HL-60 (cell line): Measurements from ENCODE around the gene SFTPB.

Source experiments
- POLR2AphosphoS5 ChIP-seq: IDR thresholded peaks from 2 replicates; pipeline ENCODE4 v1.6.1; 2012; ENCODE audit warnings: low read depth
- TF ChIP-seq, protein P1 (sequence below): IDR thresholded peaks from one replicate; pipeline ENCODE4 v1.5.1; 2011; ENCODE audit warnings: low read length, control low read depth, inconsistent platforms; ENCODE audit not compliant: insufficient read depth

DNA sequence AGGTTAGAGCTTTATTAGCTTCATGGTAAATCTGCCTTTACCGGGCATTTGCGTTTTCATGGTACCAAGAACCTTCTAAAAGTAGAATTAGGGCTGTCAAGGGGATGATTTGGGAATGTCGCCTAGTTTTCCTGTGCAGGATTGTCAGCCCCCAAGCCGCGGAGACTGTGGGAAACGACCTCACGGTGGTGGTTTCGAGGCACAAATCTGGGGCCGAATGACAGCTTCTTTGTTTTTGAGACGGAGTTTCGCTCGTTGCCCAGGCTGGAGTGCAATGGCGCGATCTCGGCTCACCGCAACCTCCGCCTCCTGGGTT lies 52.6 kb downstream of the SFTPB start:
- TF ChIP-seq, protein P1, sequence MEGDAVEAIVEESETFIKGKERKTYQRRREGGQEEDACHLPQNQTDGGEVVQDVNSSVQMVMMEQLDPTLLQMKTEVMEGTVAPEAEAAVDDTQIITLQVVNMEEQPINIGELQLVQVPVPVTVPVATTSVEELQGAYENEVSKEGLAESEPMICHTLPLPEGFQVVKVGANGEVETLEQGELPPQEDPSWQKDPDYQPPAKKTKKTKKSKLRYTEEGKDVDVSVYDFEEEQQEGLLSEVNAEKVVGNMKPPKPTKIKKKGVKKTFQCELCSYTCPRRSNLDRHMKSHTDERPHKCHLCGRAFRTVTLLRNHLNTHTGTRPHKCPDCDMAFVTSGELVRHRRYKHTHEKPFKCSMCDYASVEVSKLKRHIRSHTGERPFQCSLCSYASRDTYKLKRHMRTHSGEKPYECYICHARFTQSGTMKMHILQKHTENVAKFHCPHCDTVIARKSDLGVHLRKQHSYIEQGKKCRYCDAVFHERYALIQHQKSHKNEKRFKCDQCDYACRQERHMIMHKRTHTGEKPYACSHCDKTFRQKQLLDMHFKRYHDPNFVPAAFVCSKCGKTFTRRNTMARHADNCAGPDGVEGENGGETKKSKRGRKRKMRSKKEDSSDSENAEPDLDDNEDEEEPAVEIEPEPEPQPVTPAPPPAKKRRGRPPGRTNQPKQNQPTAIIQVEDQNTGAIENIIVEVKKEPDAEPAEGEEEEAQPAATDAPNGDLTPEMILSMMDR, result no peak
- TF ChIP-seq POLR2AphosphoS5, result no peak
